Peyer's patch (tissue), 4 donors: ENCODE data around the gene SNX33. TPM values are rescaled to one million over a fixed set of nuclear protein-coding genes. Genes with fewer than 3 reads are reported as not detected.
A peak's percentile ranks its signal among the peaks of the same experiment; 100 is the strongest.

Experiments
- DNase-seq, 3 donors: peaks; one replicate each; pipeline ENCODE4 v3.0.0-alpha.2; 2017 to 2019
- H3K27ac ChIP-seq, 4 donors: fragments of 200-600 bp; sonication (generic); one replicate each; pipeline ENCODE4 v1.5.1; 2016 to 2019
- H3K27me3 ChIP-seq, 2 donors: fragments of 200-600 bp; sonication (generic); one replicate each; pipeline ENCODE4 v1.5.1; 2019
- H3K36me3 ChIP-seq, 3 donors: fragments of 200-600 bp; sonication (generic); one replicate each; pipeline ENCODE4 v1.5.1; 2016 to 2019
- H3K4me1 ChIP-seq, 4 donors: fragments of 200-600 bp; sonication (generic); one replicate each; pipeline ENCODE4 v1.5.1; 2016 to 2019
- H3K4me3 ChIP-seq, 4 donors: fragments of 200-600 bp; sonication (generic); 1 replicate in 3 of 4; 2 replicates in 1 of 4; pipeline ENCODE4 v1.5.1; 2016 to 2019; ENCODE audit warnings: mild to moderate bottlenecking in 1 of 4
- H3K9me3 ChIP-seq, 4 donors: fragments of 200-600 bp; sonication (generic); one replicate each; pipeline ENCODE4 v1.5.1; 2016 to 2019; ENCODE audit warnings: mild to moderate bottlenecking in 1 of 4
- POLR2A ChIP-seq, 2 donors: fragments of 450-650 bp; IDR thresholded peaks; one replicate each; pipeline ENCODE4 v1.5.1; 2017; ENCODE audit warnings: antibody characterized with exemption in 2 of 2, mild to moderate bottlenecking in 2 of 2, moderate library complexity in 2 of 2
- total RNA-seq, 4 donors: library from RNA; depleted of rRNA; stranded (reverse); fragments of >200 nt; gene quantifications; one replicate each; pipeline ENCODE4 v1.1.0, GENCODE V29; 2016
- TF ChIP-seq, protein P1 (sequence below), 6 experiments: fragments of 450-650 bp in 4 of 6; fragments of 200-600 bp in 2 of 6; sonication (generic) in 1 of 6; IDR thresholded peaks; one replicate each; pipeline ENCODE4 v1.5.1; 2017 to 2019; ENCODE audit warnings: antibody characterized with exemption in 6 of 6, mild to moderate bottlenecking in 3 of 6, moderate library complexity in 1 of 6

SNX33 gene
- total RNA-seq, 4 donors from 2014 or later, result 35.5 to 53.7 (median 49.5) TPM

DNA sequence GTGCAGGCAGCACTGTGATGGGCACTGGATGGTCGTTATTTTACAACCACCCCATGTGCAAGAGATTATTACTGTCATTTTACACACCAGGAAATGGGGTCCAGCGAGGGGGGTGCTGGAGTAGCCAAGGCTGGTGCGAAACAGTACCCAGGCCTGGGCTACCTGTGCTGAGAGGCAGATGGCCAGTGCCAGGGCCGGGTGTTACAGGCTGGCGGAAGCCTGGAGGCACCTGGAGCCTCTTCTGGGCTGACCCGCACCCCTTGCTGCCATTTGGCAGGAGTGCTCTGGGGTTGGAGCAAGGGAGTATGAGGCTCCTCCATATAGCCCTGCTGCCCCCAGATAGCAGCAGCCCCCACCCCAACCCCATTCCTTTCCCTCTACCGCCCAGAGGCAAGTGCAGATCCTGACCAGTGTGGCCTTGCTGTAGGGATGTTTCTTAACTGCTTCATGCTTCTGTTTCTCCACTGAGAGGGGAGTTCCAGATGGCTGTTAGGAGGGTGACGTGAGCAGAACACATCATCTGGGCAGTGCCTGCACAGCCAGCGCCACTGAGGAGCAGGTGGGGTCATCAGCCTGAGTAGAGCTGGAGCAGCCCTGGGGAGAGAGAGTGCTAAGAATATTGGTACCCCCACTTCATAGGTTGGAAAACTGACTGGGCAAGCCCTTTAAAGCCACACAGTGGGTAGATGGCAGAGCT lies 15.3 kb downstream of the SNX33 start:
- no peak for DNase-seq
- no peaks in the 10 kb centered on the region for H3K27me3 ChIP-seq
- H3K4me3 ChIP-seq, result no peak overlapping the region
- no peaks in the 10 kb centered on the region for H3K9me3 ChIP-seq
- peaks cover 0 to 61% (median 2%) of the 10 kb centered on the region in 4 donors for H3K4me1 ChIP-seq
- peaks cover 0 to 12% (median 0%) of the 10 kb centered on the region in 3 donors for H3K36me3 ChIP-seq
- TF ChIP-seq POLR2A (IDR thresholded peaks at IDR 0.05), result no peak
- peak overlapping the region in 2 of 4 donors; percentile 78 to 79 for H3K27ac ChIP-seq

DNA sequence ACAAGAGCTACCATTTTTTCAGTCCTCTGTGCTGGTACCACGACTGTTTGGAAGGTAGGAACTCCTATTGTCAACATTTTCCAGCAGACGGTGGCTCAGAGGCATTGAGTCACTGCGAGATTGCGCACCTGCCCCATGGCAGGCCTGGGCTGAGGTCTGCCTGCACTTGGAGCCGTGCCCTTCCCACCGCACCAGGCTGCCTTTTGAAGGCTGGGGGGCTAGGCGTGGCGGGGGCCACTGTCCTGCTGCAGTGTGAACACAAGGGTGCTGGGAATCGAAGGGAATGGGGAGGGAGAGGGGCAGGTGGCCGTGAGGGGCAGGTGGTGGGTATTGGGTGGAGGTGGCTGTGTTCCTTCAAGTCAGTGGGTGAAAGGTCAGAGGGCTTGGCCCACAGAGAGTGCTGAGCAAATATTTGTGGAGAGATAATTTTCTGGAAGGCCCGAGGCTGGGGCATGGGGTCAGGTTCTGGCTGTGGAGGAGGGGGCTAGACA lies 16.3 kb downstream of the SNX33 start:
- Histone ChIP-seq H3K36me3 (peaks cover 0 to 1% (median 0%) of the 10 kb centered on the region in 3 donors), H3K27ac (peak overlapping the region in 2 of 4 donors; percentile 6 to 78), H3K27me3 (no peaks in the 10 kb centered on the region), H3K4me1 (peaks cover 0 to 56% (median 2%) of the 10 kb centered on the region in 4 donors), H3K9me3 (no peaks in the 10 kb centered on the region), H3K4me3 (no peak overlapping the region)
- no peak for TF ChIP-seq POLR2A (IDR thresholded peaks at IDR 0.05)
- TF ChIP-seq, protein P1, sequence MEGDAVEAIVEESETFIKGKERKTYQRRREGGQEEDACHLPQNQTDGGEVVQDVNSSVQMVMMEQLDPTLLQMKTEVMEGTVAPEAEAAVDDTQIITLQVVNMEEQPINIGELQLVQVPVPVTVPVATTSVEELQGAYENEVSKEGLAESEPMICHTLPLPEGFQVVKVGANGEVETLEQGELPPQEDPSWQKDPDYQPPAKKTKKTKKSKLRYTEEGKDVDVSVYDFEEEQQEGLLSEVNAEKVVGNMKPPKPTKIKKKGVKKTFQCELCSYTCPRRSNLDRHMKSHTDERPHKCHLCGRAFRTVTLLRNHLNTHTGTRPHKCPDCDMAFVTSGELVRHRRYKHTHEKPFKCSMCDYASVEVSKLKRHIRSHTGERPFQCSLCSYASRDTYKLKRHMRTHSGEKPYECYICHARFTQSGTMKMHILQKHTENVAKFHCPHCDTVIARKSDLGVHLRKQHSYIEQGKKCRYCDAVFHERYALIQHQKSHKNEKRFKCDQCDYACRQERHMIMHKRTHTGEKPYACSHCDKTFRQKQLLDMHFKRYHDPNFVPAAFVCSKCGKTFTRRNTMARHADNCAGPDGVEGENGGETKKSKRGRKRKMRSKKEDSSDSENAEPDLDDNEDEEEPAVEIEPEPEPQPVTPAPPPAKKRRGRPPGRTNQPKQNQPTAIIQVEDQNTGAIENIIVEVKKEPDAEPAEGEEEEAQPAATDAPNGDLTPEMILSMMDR (IDR thresholded peaks at IDR 0.05), result no peak
- peak in 1 of 3 donors; percentile 62 for DNase-seq

DNA sequence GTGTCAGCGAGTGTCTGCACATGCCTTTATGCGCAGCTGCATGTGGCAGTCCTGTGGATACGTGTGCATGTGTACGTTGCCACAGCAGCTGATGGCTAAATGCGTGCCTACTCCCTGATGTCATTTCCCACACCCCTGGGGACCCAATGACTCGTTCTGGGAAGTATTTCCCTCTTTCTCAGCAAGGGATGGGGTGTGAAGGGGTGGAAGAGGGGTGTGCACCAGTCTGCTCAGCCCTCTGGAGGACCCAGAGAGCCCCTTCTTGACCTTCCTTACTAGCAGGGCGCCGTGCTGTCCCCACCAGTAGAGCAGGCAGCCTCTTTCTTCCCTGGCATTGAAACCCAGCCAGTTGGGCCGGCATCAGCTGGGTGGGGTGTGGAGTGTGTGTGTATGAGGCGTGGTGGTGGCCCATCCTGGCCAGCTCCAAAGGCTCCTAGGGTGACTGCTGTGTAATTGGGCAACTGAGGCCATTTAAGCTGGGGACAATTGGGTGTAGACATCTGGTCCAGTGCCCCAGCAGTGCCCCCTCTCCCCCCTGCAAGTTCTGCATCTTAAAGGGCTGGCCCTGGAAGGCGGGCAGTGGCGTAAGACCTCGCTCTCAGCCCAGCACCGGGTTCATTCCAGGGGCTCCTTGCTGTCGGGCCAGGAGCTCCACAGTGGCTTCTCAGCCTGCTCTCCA lies 19.2 kb downstream of the SNX33 start:
- no peaks in the 10 kb centered on the region for H3K9me3 ChIP-seq
- H3K4me3 ChIP-seq, result no peak overlapping the region
- peak in 2 of 3 donors; percentile 67 to 73 for DNase-seq
- H3K27me3 ChIP-seq, result no peaks in the 10 kb centered on the region
- TF ChIP-seq, protein P1 (IDR thresholded peaks at IDR 0.05), result no peak
- no peak for TF ChIP-seq POLR2A (IDR thresholded peaks at IDR 0.05)
- peaks cover 0 to 36% (median 1%) of the 10 kb centered on the region in 4 donors for H3K4me1 ChIP-seq
- H3K36me3 ChIP-seq, result no peaks in the 10 kb centered on the region
- H3K27ac ChIP-seq, result peak overlapping the region; percentile 42 to 81 (median 55)

DNA sequence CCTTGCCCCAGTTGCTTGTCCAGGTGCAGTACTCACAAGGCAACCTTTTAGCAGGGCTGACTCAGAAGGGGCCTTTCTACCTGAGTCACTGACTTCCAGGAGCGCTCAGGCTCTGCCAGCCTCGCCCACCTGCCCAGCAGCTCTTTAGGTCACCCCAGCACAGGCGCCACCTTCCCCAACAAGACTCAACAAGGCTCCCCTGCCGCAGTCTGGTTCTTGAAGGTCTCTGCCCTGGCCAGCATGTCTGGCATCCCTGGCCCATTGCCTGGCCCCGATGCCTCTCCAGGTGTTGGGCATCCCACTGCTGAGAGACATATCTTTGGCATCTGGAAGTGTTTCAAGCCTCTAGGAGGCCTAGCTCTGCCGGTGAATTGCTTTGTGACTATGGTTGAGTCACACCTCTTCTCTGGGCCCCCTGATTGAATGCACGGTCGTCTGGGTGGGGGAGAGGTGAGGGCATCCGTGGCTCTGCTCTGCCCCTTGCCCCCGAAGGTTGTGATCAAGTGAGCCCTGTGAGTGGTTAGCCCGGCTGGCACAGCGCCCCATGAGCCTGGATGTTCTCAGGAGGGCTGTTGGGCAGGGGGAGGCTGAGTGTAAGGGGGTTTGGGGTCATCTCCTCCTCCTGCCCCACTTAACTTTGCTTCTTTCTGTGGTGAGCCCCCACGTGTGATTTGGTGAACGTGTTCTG lies 21.6 kb downstream of the SNX33 start:
- H3K4me3 ChIP-seq, result no peak overlapping the region
- H3K27ac ChIP-seq, result no peak overlapping the region
- DNase-seq, result no peak
- TF ChIP-seq POLR2A (IDR thresholded peaks at IDR 0.05), result no peak
- TF ChIP-seq, protein P1 (IDR thresholded peaks at IDR 0.05), result no peak
- H3K36me3 ChIP-seq, result no peaks in the 10 kb centered on the region
- H3K27me3 ChIP-seq, result no peaks in the 10 kb centered on the region
- H3K9me3 ChIP-seq, result no peaks in the 10 kb centered on the region
- peaks cover 0 to 38% (median 1%) of the 10 kb centered on the region in 4 donors for H3K4me1 ChIP-seq

DNA sequence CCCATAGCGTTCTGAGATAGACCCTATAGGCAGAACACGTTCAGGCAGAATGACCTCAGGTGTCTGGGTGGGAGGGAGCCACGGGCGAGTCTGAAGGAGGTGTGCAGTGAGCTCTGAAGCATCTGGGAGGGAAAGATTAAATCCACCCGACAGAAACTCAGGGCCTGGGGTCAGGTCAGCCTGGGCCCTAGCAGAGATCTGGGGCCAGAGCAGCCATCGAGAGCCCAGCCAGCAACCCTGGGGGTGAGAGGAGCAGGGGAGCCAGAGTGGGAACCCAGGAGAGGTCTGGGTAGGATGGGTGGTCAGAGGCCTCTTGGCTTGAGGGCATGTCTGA lies 22.1 kb downstream of the SNX33 start:
- no peak overlapping the region for H3K27ac ChIP-seq

More for the DNA sequence above, 22.1 kb downstream of the SNX33 start:
- H3K36me3 ChIP-seq, result no peaks in the 10 kb centered on the region
- no peak for DNase-seq
- H3K9me3 ChIP-seq, result no peaks in the 10 kb centered on the region
- H3K4me1 ChIP-seq, result peaks cover 0 to 34% (median 1%) of the 10 kb centered on the region in 4 donors
- H3K27me3 ChIP-seq, result no peaks in the 10 kb centered on the region
- TF ChIP-seq POLR2A (IDR thresholded peaks at IDR 0.05), result no peak
- TF ChIP-seq, protein P1 (IDR thresholded peaks at IDR 0.05), result no peak
- H3K4me3 ChIP-seq, result no peak overlapping the region
